GM18909 (cell line): ENCODE measurements around the gene POMP.
A peak's percentile ranks its signal among the peaks of the same experiment; 100 is the strongest.
"Not testable (repeated sequence)": the region's sequence is repeated elsewhere in the genome, so short reads cannot be mapped to it uniquely, and the experiment has no call there.

Experiments
- ATAC-seq: cut with Tn5 transposase; IDR thresholded peaks from one replicate; pipeline ENCODE4 v1.9.1; 2021; ENCODE audit warnings: mild to moderate bottlenecking; ENCODE audit not compliant: unreplicated experiment, poor library complexity

The POMP gene

GRCh38 chr13:28636677-28637317, 22.1 kb upstream of the POMP start:
- peak; percentile 53 for ATAC-seq

DNA sequence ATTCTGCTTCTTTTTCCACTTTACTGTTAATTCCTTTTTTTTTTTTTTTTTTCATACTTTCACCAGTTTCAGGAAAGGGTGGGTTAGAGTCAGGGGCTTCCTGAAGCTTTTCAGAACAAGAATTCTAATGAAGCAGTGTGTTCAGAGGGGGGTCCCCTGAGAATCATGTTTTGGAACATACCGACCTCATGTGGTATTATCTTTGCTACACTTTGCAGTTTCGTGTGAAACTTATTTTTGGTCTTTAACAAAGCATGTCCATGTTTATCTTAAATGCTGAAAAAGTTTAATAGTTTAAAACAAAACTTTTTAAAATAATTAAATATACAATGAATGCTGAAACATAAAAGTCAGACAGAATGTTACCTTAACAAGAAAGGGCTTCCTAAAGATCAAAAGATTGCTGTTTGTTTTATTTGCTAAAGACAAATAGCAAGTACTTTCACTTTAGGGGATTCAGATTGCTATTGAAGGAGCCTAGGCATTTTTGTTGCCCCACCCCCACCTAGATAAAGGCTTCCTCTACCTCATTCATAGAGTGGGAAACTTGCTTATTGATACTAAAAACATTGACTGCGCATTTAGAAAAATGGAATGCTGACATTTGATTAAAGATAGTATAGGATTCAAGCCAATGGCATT, 21.1 kb upstream of the POMP start:
- ATAC-seq = peak; percentile 48

GRCh38 chr13:28638756-28639155, 20.2 kb upstream of the POMP start:
- no peak for ATAC-seq

- ATAC-seq = no peak
Measured at GRCh38 chr13:28640861-28641599, 17.9 kb upstream of the POMP start.

DNA sequence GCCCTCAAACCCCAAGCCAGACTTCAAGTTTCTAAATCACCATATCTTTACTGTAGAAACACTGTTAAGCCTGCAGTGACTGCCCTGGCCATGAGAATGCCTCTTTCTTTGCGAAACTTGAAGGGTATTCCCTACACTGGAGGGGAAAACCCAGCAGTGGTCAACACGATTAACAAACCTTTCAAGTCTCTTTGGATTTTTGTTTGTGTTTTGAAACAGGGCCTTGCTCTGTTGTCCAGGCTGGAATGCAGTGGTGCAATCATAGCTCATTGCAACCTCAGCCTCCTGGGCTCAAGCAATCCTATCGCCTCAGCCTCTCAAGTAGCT, 17.4 kb upstream of the POMP start:
- peak; percentile 69 for ATAC-seq

DNA sequence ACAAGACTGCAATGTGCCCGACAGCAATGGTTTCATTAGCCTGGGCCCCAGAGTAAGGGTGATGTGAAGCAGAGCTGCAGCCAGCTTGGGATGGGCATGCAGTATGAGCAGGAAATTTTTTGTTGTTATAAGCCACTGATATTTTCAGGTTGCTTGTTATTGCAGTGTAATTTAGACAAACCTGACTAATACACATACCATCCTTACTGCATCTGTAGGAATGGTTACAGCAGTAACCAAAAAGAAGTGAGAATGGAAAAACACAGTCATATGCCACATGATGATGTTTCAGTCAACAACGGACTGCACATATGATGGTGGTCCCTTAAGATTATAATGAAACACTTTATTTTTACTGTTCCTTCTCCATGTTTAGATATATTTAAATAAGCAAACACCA, 8.6 kb upstream of the POMP start:
- ATAC-seq = no peak

GRCh38 chr13:28651810-28652401, 7.0 kb upstream of the POMP start:
- no peak for ATAC-seq

DNA sequence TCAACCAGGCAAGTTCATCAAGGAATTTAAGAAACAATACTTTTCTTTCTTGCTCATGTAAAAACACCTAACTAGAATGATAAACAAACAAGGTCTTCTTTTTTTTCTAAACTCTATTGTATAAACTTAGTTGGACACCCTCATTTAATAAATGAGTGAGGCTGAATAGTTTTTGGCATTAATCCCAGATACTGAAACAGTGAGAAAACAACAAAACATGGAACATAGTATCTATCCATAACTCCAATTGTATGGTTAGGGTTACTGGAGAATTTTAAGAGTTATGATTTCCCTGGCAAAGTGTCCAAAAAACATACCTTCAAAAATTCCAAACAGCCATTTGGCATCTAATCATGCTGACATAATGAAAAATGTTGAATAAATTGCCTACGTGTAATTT, 5.8 kb upstream of the POMP start:
- no peak for ATAC-seq

GRCh38 chr13:28654276-28654675, 4.7 kb upstream of the POMP start:
- no peak for ATAC-seq

DNA sequence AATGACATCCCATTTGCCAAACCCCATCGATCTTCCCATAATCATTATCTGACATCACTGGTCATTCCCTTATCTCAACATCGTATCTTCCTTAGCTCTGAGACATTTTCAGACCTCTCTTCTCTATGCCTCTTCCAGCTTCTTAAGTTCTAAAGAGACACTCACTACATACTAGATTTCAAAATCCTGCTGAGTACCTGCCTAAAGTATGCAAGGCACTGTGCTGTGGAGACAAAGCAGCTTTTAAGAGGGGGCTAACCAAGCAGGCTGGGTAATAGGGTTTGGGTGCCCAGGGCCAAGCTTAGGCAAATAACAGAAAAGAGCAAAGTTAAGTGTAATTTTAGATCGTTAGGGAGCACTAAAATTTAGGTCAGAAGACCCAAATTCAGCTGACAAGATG, 3.4 kb upstream of the POMP start:
- no peak for ATAC-seq

- no peak for ATAC-seq
Measured at GRCh38 chr13:28657784-28658538, 969 bp upstream of the POMP start.

DNA sequence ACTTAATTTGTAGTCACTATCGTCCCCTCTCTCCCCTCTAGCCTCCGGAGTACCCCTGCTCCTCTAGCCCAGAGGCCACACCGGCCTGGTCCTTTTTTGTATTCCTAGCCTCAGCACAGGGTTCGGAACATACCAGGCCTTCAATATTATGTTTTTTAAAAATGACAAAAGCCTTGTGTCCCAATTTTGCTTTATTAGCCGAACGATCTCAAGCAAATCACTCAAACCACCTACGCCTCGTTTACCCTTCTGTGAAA, 463 bp upstream of the POMP start:
- peak; percentile 27 for ATAC-seq

DNA sequence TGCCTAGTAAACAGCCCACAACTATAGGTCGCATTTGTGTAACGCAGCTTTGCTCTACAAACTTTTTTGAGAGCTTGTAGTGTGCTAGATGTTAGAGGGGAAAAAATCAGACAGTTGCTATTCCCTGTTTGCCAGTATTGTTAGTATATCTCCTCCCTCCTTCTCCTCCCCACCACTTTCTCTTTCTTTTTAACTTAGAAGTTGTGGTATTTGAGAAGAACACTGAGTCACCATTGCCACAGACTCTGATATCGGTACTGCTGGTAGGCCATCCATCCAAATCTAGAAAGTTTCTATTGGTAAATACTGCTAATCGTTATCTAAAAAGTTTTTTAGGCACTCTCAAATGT, 666 bp downstream of the POMP start:
- ATAC-seq = peak; percentile 25

- ATAC-seq = no peak
Measured at GRCh38 chr13:28666897-28667488, 8.1 kb downstream of the POMP start.

DNA sequence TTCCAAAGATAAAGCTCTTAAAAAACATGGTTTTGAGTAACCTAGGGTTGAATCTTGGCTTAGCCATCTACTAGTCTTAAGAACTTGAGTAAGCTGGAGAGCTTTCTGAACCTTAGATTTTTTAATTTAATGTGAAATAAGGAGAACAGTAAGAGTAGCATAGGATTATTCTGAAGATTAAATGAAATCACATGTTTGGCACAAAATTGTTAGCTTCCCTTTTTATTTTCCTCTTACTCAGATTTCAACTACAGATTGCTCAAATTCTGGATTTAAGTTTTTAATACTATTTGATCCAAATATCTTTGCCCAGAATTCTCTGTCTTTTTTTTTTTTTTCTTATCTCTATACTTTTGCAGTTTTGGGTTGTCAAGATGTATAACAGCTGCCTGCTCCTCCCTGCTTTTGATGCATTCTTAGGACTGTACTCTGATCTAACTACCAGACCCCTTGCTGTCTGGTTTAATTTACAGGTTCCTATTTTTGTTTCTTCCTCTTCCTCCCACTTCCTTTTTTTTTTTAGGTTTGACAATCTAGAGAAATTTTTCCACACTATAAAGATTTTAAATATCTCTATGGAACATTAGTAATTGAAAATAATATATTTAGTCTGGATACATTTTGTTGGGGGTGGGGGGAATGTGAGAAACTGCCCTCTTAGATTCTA, 12.3 kb downstream of the POMP start:
- no peak for ATAC-seq

- ATAC-seq = no peak
Measured at GRCh38 chr13:28678809-28679208, 19.9 kb downstream of the POMP start.

- no peak for ATAC-seq
Measured at GRCh38 chr13:28679628-28680027, 20.7 kb downstream of the POMP start.

DNA sequence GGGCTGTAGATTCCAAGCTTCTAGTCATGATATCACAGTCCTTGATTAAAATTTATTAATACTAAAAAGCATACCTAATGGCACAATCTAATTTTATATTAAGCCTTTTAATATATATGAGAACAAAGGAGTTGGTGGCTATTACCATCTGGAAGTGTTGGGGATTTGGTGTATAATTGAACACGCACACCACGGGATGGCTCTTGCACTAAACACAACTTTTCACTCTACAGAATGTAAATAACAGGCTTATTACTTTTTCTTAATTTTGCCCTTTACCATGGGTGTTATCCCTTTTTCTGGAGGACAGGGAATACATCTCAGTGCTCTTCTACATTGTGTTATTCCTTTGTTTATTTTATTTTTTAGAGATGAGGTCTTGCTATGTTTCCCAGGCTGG, 21.6 kb downstream of the POMP start:
- no peak for ATAC-seq

- ATAC-seq = not testable (repeated sequence)
Measured at GRCh38 chr13:28683169-28683568, 24.2 kb downstream of the POMP start.

DNA sequence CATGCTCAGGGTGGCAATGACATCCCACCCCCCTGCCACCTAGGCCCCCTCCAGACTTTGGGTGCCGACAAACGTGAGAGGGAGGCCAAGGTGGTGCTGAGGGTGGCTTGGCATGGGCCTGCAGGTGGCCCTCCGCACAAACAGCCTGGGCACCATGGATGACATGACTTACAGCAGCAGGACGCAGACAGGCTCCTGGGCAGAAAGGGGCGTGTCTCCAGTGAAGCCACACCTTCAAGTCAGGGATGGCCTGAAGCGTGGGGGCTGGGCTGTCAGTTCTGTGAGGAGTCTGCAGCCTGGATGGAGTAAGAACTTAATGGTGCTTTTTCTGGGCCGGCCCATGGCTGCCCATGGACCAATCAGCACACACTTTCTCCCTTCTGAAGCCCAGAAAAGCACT, 25.3 kb downstream of the POMP start:
- no peak for ATAC-seq
